LNCAP (cell line): ENCODE data around the gene NPHP4.

Experiments
- TF ChIP-seq, protein P1 (sequence below): fragments of 450-650 bp; IDR thresholded peaks from 2 replicates; pipeline ENCODE4 v1.5.1; 2017; ENCODE audit warnings: mild to moderate bottlenecking

NPHP4 gene

DNA sequence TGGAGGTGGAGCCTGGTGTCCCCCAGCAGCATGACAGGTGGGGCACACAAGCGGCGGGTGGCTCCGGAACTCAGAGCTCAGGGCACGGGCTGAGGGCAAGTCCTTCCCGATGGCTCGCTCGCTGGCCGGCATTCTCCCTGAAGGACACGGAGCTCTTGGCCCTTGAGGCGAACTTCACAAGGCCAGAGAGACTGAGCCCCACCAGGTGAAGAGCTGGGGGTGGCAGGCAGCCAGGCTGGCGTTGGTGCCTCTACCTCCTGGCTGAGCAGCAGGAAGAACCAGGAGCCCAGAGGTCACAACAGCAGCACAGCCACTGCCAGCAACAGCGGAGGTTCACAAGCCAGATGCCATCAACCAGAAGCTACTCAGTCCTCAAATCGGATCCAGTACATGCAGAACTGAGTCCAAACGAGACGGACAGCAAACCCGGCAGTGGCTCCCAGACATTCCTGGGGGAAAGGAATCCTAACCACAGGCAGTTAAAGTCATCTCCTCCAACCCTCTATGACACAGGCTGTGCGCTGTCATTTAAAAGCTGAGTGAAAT, 54.1 kb downstream of the NPHP4 start:
- TF ChIP-seq, protein P1, sequence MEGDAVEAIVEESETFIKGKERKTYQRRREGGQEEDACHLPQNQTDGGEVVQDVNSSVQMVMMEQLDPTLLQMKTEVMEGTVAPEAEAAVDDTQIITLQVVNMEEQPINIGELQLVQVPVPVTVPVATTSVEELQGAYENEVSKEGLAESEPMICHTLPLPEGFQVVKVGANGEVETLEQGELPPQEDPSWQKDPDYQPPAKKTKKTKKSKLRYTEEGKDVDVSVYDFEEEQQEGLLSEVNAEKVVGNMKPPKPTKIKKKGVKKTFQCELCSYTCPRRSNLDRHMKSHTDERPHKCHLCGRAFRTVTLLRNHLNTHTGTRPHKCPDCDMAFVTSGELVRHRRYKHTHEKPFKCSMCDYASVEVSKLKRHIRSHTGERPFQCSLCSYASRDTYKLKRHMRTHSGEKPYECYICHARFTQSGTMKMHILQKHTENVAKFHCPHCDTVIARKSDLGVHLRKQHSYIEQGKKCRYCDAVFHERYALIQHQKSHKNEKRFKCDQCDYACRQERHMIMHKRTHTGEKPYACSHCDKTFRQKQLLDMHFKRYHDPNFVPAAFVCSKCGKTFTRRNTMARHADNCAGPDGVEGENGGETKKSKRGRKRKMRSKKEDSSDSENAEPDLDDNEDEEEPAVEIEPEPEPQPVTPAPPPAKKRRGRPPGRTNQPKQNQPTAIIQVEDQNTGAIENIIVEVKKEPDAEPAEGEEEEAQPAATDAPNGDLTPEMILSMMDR, result no peak

DNA sequence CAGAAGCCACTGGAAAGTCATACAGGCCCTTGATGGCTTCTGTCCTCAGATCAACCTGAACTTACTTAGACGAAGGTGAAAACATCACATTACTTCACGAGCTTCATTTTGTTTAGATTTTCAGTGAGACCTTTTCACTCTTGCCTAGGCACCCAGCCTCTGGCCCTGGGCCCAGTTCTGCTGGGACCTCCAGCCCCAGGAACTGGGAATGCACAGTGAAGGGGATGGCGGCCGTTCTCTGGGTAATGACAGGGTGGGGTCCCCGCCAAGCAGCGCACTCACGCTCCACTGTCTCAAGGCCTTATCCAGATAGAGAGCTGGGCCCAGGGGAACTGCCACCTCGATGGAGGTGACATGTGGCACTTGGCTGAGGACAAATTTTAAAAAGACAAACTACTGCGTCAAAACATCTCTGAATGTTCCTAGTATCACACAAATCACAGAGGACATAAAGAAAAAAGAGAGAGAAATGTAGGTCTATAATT, 54.8 kb downstream of the NPHP4 start:
- TF ChIP-seq, protein P1, result no peak

DNA sequence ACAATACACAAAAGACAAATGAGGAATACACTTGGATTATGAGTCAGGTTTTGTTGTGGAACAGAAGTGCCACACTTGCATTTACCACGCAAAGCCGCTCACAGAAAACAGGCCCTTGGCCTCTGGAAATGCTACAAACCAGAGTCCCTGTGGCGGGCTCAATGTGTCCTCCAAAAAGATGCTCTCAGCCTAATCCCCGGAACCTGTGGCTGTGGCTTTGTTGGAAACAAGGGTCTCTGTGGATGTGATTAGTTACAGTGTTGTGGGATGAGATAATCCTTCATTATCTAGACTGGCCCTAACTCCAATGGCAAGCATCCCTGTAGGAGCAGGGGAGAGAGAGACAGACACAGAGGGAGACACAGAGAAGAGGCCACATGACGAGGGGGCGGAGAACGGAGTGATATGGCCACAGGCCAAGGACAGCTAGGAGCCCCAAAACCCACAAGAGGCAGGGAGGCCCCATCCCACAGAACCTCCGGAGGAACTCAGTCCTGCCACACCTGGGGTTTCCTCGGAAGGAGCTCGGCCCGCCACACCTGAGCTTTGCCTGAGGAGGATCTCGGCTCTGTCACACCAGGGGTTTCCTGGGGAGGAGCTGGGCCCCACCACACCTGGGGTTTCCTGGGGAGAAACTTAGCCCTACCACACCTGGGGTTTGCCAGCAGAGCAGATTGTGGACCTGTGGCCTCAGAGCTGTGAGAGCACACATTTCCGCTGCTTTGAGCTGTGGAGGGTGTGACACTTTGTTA, 55.4 kb downstream of the NPHP4 start:
- TF ChIP-seq, protein P1, result no peak

DNA sequence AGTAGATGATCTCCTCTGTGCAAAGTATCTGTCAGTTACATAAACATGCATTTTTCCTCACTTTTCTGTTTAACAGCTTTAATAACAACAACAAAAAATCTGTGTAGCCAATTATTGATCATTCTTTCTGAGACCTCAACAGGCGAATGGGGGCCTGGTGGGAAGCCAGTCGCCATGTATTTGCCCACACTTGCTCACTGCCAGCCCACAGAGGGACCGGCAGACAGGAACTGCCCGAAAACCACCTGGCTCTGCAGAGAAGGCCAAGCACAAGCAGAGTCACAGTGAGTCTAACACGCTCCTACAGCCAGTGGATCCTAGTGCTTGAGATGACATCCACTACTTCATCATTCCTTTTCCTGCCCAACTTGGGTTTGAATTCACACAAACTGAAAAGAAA, 56.1 kb downstream of the NPHP4 start:
- TF ChIP-seq, protein P1, result no peak

DNA sequence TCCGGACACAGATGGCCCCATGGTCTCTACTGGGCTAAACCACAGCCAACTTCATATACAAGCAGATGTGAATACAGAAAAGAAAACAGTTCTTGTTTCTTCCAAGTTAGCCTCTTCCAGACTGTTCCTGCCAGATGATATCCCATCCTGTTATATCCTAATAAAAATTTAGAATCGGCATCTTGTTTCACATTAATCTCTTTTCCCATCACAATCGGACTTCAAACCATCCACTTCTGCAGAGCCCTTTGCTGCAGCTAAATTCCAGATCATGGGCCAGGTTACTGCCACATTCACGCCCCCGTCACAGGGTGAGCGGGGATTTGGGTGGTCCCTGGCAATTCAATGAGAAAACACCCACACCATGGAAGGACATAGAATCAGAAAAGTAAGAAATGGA, 57.2 kb downstream of the NPHP4 start:
- TF ChIP-seq, protein P1, result no peak

DNA sequence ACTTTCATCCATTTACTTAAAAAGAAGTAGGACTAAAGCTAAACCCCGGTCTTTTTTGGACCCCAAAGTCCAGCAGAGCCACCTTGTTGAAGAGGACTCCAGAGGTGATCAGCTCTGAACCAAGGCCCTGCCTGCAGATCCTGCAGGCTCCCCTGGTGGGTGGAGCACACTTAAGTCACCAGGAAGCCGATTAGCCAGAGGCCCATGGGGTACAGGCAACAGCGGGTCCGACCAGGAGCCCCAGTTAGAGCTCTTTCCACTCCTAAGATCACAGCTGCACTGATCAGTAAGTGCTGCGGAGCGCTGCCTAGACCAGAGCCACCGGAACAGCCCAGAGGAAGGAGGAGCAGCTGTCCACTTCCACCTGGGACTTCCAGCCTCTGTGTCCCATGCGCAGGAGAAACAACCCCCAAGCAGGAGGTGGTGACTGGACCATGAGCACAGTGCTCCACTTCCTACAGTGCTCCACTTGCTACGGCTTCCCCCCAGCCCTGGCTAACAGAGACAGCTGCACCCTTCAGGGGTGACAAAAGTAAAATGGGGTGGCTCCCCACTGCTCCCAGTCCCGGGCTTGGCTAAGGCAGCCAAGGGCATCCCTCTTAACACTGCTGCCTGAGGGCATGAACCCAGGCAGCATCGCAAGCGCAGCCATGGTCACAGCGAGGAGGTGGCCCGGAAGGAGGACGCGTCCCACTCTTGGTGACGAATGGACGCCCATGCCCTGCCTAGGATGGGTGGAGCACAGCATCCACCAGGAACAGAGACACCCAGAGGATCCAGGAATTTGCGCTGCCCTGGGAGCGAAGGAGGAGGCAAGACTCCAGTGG, 58.0 kb downstream of the NPHP4 start:
- TF ChIP-seq, protein P1, result no peak

DNA sequence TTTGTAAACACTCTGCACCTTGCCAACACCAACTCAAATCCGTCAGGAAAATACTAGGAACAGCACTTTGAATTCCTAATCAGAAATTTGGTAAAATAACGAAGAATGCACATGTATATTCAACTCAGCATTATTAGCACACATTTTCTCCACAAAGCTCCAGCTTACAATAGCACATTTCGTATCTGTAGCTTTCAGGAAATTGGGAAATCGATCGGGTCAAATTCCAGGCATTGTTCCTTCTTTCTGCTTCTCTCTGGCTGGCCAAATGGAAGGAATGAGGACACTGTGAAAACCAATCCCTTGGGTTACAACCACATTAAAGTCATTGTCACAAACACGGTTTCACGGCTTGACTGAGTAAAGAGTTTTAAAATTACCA, 58.6 kb downstream of the NPHP4 start:
- TF ChIP-seq, protein P1, result no peak
